ENCODE data around the gene POTEC.
"Not testable (repeated sequence)": the region's sequence is repeated elsewhere in the genome, so short reads cannot be mapped to it uniquely, and the experiment has no call there.

DNA sequence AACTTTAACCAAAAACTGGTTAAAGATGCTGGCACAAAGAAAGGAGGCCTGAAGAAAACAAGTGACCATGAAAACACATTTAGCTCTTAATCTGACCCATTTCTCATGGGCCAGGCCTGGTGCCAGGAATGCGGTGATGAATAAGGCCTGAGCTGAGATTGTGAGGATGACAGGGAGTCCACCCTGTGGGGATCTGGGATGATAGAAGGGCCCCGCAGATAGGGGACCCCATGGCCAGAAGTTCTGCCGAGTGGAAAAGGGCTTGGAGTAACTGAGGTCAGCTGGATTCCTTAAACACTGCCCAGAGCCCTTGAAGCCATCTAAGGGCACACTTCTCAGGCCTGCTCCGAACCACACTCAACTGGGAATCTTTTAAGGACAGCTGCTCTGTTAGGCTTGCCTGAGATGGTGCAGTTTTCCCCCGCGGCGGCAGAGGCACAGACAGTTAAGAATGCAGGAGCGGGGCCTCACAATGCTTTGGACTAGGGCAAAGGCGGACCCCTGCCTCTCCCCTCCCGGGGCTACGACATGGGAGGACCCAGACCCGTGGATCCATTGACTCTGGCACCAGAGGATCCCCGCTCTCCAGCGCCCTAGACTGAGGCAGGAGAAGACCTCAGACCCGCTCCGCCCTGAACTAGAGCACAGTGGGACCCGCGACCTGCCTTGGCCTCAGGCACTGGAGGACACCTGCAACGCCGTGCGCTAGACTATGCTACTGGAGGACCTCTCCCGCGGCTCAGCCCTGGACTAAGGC, 70.0 kb downstream of the POTEC start:
- TF ChIP-seq, protein P1, sequence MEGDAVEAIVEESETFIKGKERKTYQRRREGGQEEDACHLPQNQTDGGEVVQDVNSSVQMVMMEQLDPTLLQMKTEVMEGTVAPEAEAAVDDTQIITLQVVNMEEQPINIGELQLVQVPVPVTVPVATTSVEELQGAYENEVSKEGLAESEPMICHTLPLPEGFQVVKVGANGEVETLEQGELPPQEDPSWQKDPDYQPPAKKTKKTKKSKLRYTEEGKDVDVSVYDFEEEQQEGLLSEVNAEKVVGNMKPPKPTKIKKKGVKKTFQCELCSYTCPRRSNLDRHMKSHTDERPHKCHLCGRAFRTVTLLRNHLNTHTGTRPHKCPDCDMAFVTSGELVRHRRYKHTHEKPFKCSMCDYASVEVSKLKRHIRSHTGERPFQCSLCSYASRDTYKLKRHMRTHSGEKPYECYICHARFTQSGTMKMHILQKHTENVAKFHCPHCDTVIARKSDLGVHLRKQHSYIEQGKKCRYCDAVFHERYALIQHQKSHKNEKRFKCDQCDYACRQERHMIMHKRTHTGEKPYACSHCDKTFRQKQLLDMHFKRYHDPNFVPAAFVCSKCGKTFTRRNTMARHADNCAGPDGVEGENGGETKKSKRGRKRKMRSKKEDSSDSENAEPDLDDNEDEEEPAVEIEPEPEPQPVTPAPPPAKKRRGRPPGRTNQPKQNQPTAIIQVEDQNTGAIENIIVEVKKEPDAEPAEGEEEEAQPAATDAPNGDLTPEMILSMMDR (IDR thresholded peaks at IDR 0.05; ENCODE audit: control extremely low read depth in 1 of 3, insufficient read depth in 1 of 3, low read depth in 1 of 3, low read length in 3 of 3): not testable (repeated sequence)
- TF ChIP-seq EZH2 (IDR thresholded peaks at IDR 0.05; ENCODE audit: low read depth, low read length, severe bottlenecking); RAD21 (IDR thresholded peaks at IDR 0.05 in 1 of 2, conservative IDR thresholded peaks at IDR 0.05 in 1 of 2; ENCODE audit: low read depth in 2 of 2, low read length in 2 of 2); GABPA (IDR thresholded peaks at IDR 0.05; ENCODE audit: borderline replicate concordance, insufficient read depth, low read length): not testable (repeated sequence)
